ENCODE data around the gene SLC6A6. TPM values are rescaled to one million over a fixed set of nuclear protein-coding genes. Genes with fewer than 3 reads are reported as not detected.
A peak's percentile ranks its signal among the peaks of the same experiment; 100 is the strongest.

Gene SLC6A6
- total and polyA plus RNA-seq, 2 experiments from 2014 or later: 4.6 to 10.6 TPM

DNA sequence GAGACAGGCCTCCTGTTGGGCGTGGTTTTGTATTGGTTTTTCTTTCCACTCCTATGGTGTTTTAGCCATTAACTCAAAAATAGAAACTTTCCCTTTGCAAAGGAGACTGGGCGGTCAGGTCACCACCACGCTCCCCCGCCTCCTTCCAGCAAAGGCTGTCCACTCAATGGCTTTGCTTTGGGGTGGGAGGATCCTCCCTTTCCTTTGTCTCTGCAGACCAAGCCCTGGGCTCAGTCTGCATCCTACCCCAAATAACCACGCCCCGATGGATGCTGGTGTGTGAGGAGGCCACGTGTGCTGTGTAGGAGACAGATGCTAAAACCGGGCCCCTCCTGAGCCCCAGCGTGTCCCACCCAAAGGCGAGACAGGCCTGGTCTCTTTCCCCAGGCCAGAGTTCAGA lies 69.3 kb downstream of the SLC6A6 start:
- Histone ChIP-seq H3K4me1 (ENCODE audit: insufficient read depth) (peaks cover 26% of the 10 kb centered on the region), H4K20me1 (ENCODE audit: insufficient read depth) (no peaks in the 10 kb centered on the region), H2AFZ (no peak overlapping the region), H3K9me2 (ENCODE audit: insufficient read depth) (no peaks in the 10 kb centered on the region), H3K9me3 (ENCODE audit: low read depth) (no peaks in the 10 kb centered on the region), H3K4me3 (no peak overlapping the region), H3K27me3 (replicated peaks; ENCODE audit: insufficient read depth) (no peaks in the 10 kb centered on the region), H3K36me3 (ENCODE audit: low read depth) (no peaks in the 10 kb centered on the region), H3K79me2 (ENCODE audit: insufficient read depth) (no peaks in the 10 kb centered on the region), H3K27ac (peak overlapping the region; percentile 95), H3F3A (ENCODE audit: insufficient read depth) (peaks cover 14% of the 10 kb centered on the region; the same call in 1 of the 2 replicates), H3K4me2 (ENCODE audit: unreplicated experiment) (peak overlapping the region; percentile 44), H3K9ac (peak overlapping the region; percentile 80)
- TF ChIP-seq EZH2 (IDR thresholded peaks at IDR 0.05; ENCODE audit: insufficient read depth, poor library complexity, severe bottlenecking) (no peak), EZH2phosphoT487 (IDR thresholded peaks at IDR 0.05; ENCODE audit: insufficient read depth, low read depth) (no peak)
- in situ Hi-C loops (cut with MboI): no loop called here
- WGBS, 2 experiments (ENCODE audit: low coverage in 1 of 2, low lambda C conversion rate in 2 of 2, missing lambda C conversion rate in 2 of 2): 91 to 95% methylated on average over 9 to 10 of the region's 10 CpGs
- no peak for DNase-seq

DNA sequence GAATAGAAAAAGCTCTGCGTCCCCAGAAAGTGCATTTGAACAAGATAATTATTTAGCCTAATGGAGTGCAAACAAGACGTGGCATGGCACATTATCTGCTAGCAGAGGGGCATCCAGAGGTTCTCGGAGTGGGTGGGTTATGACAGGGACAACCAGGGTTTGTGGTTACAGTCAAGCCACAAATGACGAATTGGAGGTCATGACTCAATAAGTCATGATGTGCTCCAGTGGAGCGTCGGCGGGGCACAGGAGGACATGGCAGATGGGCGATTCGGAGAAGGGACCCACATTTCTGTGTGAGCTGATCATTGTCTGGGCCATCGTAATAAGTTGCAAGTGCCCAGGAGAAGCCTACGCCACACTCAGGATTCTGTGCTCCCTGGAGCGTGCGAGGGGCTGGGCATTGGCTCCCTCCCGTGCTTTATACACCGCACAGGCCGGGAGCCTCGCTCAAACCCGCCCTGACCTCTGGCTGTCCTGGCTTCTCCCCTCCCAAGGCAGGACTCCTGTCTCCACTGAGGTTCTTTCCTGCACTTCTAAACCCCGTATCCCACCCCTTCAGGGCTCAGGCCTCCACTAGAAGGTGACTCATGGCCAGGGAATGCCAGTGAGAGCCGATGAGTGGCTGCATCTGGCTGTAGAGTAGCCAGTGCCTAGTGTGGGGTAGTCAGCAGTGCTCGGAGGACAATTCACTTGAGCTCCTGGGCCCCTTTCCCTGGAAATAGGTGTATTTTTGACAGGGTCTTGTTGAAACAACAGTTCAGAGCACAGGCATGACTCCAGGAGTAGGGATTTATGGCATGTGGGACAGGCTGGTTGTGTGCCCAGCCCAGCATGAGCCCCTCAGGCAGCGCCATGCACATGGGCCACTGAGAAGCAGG lies 70.3 kb downstream of the SLC6A6 start:
- H2AFZ ChIP-seq: no peak overlapping the region
- H3K27me3 ChIP-seq (replicated peaks; ENCODE audit: insufficient read depth): no peaks in the 10 kb centered on the region
- peak overlapping the region; percentile 80 for H3K9ac ChIP-seq
- H3K9me2 ChIP-seq (ENCODE audit: insufficient read depth): no peaks in the 10 kb centered on the region
- H3K36me3 ChIP-seq (ENCODE audit: low read depth): no peaks in the 10 kb centered on the region
- DNase-seq: peak; percentile 96
- H3K4me2 ChIP-seq (ENCODE audit: unreplicated experiment): peak overlapping the region; percentile 47
- WGBS, 2 experiments (ENCODE audit: low coverage in 1 of 2, low lambda C conversion rate in 2 of 2, missing lambda C conversion rate in 2 of 2): 42 to 43% methylated on average over 22 of the region's 22 CpGs
- in situ Hi-C loops (cut with MboI): no loop called here
- H4K20me1 ChIP-seq (ENCODE audit: insufficient read depth): no peaks in the 10 kb centered on the region
- H3K27ac ChIP-seq: peak overlapping the region; percentile 95
- peaks cover 14% of the 10 kb centered on the region; the same call in 1 of the 2 replicates for H3F3A ChIP-seq (ENCODE audit: insufficient read depth)
- TF ChIP-seq EZH2 (IDR thresholded peaks at IDR 0.05; ENCODE audit: insufficient read depth, poor library complexity, severe bottlenecking): no peak
- TF ChIP-seq EZH2phosphoT487 (IDR thresholded peaks at IDR 0.05; ENCODE audit: insufficient read depth, low read depth): 0 out of 2 replicates have a peak, but pooled peaks have one; percentile 38
- peaks cover 26% of the 10 kb centered on the region for H3K4me1 ChIP-seq (ENCODE audit: insufficient read depth)
- no peaks in the 10 kb centered on the region for H3K79me2 ChIP-seq (ENCODE audit: insufficient read depth)
- no peak overlapping the region for H3K4me3 ChIP-seq
- H3K9me3 ChIP-seq (ENCODE audit: low read depth): no peaks in the 10 kb centered on the region

DNA sequence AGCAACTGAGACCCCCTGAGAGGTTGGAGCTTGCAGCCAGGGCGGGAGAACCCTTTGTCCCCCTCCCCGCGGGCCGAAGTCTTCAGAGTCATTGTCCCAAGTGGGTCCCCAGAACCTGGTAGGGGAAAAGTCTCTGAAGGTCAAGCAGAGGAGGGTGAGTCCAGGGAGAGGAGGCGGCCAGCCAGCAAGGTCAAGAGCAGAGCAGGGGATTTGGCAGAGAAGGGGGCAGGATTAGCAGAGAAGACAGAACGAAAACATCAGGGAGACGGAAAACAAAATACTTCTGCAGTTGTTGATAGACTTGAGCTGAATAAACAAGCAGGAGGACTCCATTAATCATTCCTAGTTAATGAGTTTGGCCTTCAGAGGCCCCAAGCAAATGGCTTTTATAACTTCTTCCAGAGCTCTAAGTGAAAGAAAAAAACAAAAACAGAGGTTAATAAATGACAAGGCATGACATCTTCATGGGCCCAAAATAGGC lies 71.0 kb downstream of the SLC6A6 start:
- in situ Hi-C loops (cut with MboI): no loop called here

DNA sequence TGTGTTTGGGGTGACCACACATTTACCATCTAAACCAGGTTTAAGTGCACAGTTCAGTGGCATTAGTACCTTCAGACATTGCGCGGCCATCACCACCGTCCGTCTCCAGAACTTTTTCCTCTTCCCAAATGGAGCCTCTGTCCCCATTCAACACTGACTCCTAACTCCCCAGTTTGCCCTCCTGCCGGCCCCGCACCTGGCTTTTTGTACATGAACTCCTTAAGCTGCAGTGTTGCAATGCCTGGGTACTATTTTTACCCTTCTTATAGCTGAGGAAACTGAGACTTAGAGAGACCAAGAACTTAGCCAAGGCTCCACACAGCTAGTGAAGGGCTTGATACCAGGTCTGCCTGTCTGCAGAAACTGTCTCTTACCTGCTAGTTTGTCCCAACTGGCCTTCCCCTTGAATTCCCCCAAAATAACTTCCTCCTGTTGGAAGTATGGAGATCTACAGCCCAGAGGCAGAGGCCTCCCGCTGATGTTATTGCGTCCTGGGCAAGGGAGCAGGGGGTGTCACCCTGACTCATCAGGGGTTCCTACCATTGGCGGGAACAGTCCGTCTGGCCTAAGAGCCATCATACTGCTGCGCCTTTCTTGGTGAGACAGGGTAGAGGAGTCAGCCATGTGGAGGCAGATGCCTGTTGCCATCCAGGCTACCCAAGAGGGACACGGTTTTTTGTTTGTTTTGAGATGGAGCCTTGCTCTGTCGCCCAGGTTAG lies 72.1 kb downstream of the SLC6A6 start:
- TF ChIP-seq EZH2phosphoT487 (IDR thresholded peaks at IDR 0.05; ENCODE audit: insufficient read depth, low read depth): no peak
- no peak for TF ChIP-seq EZH2 (IDR thresholded peaks at IDR 0.05; ENCODE audit: insufficient read depth, poor library complexity, severe bottlenecking)
- Histone ChIP-seq H3K27me3 (replicated peaks; ENCODE audit: insufficient read depth) (no peaks in the 10 kb centered on the region), H4K20me1 (ENCODE audit: insufficient read depth) (no peaks in the 10 kb centered on the region), H3K9me2 (ENCODE audit: insufficient read depth) (no peaks in the 10 kb centered on the region), H3K27ac (no peak overlapping the region), H3K9me3 (ENCODE audit: low read depth) (no peaks in the 10 kb centered on the region), H3K4me2 (ENCODE audit: unreplicated experiment) (no peak overlapping the region), H3K36me3 (ENCODE audit: low read depth) (0 out of 2 replicates have a peak, but pooled peaks cover 10% of the 10 kb centered on the region), H3F3A (ENCODE audit: insufficient read depth) (peaks cover 14% of the 10 kb centered on the region; the same call in 1 of the 2 replicates), H3K9ac (no peak overlapping the region), H3K4me1 (ENCODE audit: insufficient read depth) (peaks cover 26% of the 10 kb centered on the region), H2AFZ (no peak overlapping the region), H3K4me3 (no peak overlapping the region), H3K79me2 (ENCODE audit: insufficient read depth) (no peaks in the 10 kb centered on the region)
- in situ Hi-C loops (cut with MboI): no loop called here
- 90 to 91% methylated on average over 13 of the region's 13 CpGs for WGBS, 2 experiments (ENCODE audit: low coverage in 1 of 2, low lambda C conversion rate in 2 of 2, missing lambda C conversion rate in 2 of 2)
- DNase-seq: no peak

More for the DNA sequence above, 71.0 kb downstream of the SLC6A6 start:
- peaks cover 26% of the 10 kb centered on the region for H3K4me1 ChIP-seq (ENCODE audit: insufficient read depth)
- H3K79me2 ChIP-seq (ENCODE audit: insufficient read depth): no peaks in the 10 kb centered on the region
- no peak for DNase-seq
- H4K20me1 ChIP-seq (ENCODE audit: insufficient read depth): no peaks in the 10 kb centered on the region
- H3K4me3 ChIP-seq: no peak overlapping the region
- H3K27ac ChIP-seq: peak overlapping the region; percentile 95
- H3K9ac ChIP-seq: peak overlapping the region; percentile 80
- H3K9me3 ChIP-seq (ENCODE audit: low read depth): no peaks in the 10 kb centered on the region
- H3K4me2 ChIP-seq (ENCODE audit: unreplicated experiment): peak overlapping the region; percentile 47
- H2AFZ ChIP-seq: no peak overlapping the region
- 0 out of 2 replicates have a peak, but pooled peaks cover 6% of the 10 kb centered on the region for H3K36me3 ChIP-seq (ENCODE audit: low read depth)
- TF ChIP-seq EZH2 (IDR thresholded peaks at IDR 0.05; ENCODE audit: insufficient read depth, poor library complexity, severe bottlenecking): no peak
- TF ChIP-seq EZH2phosphoT487 (IDR thresholded peaks at IDR 0.05; ENCODE audit: insufficient read depth, low read depth): no peak
- H3K9me2 ChIP-seq (ENCODE audit: insufficient read depth): no peaks in the 10 kb centered on the region
- peaks cover 14% of the 10 kb centered on the region; the same call in 1 of the 2 replicates for H3F3A ChIP-seq (ENCODE audit: insufficient read depth)
- no peaks in the 10 kb centered on the region for H3K27me3 ChIP-seq (replicated peaks; ENCODE audit: insufficient read depth)
- WGBS, 2 experiments (ENCODE audit: low coverage in 1 of 2, low lambda C conversion rate in 2 of 2, missing lambda C conversion rate in 2 of 2): 87 to 90% methylated on average over 7 of the region's 7 CpGs
